ENCODE measurements around the gene RTP3.

Gene RTP3

DNA sequence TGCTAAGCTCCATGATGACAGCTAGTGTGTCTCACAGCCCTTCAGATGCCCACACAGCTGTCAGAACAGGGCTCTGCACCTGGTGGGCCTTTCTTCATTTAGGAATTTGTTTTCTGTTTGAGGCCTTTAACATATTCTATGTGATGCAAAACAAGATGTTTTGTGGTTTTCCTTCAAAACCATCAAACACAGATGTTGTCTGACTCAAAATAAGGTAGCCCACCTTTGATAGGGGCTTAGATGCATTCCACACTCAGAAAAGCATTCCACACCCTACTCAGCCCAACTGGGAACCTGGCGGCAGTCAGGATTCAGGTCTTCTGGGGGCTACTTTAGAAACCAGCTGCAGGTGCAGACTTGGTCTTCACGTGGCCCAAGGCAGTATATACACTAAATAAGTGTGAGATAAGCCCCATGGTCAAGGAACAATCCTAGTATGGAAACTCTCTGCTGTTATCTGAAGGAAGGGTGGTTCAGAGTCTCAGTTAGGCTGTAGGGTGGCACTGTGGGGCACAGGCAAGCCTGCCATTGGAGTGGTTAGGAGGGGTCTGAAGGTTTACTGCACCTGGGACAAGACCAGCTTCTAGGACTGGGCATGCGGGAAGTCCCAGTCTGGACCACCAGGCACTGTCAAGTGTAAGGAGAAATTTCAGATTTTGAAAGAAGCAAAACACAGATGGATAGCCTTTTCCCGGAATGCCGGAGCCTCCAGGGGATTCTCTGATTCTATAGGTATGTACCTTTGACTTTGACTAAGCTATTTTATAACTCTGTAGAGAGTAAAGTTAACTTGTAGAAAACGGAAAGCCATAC lies 48.2 kb downstream of the RTP3 start:
- TF ChIP-seq TCF12 (IDR thresholded peaks at IDR 0.05; ENCODE audit: low read depth) = no peak

DNA sequence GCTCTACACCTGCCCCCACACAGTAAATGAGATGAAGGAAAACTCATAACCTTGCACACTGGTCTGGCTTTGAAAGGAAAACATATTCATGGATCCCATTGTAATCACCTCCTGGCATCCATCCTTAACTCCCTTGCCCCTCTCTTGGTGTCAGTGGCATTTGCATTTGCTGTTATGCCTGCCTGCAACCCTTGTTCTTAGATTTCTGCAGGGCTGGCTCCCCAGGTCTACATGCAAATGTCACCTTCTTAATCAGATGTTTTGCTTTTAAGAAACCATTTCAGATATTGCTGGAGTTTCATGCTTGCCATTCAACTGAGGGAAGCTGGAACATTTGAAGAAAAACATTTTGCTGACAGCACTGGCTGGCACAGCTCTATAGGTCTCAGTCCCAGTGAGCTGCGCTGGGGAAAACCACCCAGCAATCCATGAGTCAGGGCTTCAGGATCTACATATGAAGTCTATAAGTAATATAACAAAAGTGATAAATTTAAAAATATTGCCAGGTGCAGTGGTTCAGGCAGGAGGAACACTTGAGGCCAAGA lies 49.2 kb downstream of the RTP3 start:
- TF ChIP-seq RAD21 (IDR thresholded peaks at IDR 0.05; ENCODE audit: low read depth) (no peak), TAF1 (IDR thresholded peaks at IDR 0.05; ENCODE audit: low read depth) (no peak), EGR1 (IDR thresholded peaks at IDR 0.05) (no peak), TCF12 (IDR thresholded peaks at IDR 0.05; ENCODE audit: low read depth) (no peak), CEBPB (IDR thresholded peaks at IDR 0.05) (no peak), NFIC (IDR thresholded peaks at IDR 0.05) (no peak), FOXM1 (IDR thresholded peaks at IDR 0.05; ENCODE audit: borderline replicate concordance, low read depth) (no peak), TEAD4 (IDR thresholded peaks at IDR 0.05) (no peak), CREB1 (IDR thresholded peaks at IDR 0.05; ENCODE audit: low read depth) (no peak), EP300 (IDR thresholded peaks at IDR 0.05; ENCODE audit: borderline replicate concordance) (no peak), YY1 (IDR thresholded peaks at IDR 0.05; ENCODE audit: low read depth) (no peak)
- TF ChIP-seq, protein P1, sequence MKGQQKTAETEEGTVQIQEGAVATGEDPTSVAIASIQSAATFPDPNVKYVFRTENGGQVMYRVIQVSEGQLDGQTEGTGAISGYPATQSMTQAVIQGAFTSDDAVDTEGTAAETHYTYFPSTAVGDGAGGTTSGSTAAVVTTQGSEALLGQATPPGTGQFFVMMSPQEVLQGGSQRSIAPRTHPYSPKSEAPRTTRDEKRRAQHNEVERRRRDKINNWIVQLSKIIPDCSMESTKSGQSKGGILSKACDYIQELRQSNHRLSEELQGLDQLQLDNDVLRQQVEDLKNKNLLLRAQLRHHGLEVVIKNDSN (IDR thresholded peaks at IDR 0.05) = no peak
- TF ChIP-seq, protein P2, sequence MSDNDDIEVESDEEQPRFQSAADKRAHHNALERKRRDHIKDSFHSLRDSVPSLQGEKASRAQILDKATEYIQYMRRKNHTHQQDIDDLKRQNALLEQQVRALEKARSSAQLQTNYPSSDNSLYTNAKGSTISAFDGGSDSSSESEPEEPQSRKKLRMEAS (IDR thresholded peaks at IDR 0.05) = no peak
- TF ChIP-seq, protein P3, sequence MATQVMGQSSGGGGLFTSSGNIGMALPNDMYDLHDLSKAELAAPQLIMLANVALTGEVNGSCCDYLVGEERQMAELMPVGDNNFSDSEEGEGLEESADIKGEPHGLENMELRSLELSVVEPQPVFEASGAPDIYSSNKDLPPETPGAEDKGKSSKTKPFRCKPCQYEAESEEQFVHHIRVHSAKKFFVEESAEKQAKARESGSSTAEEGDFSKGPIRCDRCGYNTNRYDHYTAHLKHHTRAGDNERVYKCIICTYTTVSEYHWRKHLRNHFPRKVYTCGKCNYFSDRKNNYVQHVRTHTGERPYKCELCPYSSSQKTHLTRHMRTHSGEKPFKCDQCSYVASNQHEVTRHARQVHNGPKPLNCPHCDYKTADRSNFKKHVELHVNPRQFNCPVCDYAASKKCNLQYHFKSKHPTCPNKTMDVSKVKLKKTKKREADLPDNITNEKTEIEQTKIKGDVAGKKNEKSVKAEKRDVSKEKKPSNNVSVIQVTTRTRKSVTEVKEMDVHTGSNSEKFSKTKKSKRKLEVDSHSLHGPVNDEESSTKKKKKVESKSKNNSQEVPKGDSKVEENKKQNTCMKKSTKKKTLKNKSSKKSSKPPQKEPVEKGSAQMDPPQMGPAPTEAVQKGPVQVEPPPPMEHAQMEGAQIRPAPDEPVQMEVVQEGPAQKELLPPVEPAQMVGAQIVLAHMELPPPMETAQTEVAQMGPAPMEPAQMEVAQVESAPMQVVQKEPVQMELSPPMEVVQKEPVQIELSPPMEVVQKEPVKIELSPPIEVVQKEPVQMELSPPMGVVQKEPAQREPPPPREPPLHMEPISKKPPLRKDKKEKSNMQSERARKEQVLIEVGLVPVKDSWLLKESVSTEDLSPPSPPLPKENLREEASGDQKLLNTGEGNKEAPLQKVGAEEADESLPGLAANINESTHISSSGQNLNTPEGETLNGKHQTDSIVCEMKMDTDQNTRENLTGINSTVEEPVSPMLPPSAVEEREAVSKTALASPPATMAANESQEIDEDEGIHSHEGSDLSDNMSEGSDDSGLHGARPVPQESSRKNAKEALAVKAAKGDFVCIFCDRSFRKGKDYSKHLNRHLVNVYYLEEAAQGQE (IDR thresholded peaks at IDR 0.05; ENCODE audit: low read depth) = no peak

DNA sequence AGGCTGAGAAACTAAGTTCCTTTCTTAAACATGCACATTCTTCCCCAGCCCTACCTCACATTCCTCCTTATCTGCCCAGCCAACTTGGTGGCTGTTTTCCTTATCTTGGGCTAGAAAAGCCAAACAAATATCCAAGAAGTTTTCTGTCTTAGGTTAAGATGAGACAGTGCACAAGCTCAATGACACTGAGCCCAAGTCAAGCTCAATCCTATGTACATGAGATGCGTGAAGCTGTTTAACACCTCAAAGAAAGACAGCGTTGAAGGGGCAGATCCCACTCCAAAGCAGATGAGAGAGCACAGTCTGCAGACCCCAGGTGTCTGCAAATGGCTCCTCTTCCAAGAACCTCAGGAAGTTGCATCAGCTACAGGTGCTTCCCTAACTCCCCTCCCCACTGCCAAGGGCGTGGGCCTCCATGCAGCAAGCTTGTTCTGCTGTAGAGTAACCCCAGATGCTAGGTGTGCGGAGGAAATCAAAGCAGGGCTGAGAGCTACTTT lies 51.7 kb downstream of the RTP3 start:
- TF ChIP-seq, protein P3 (IDR thresholded peaks at IDR 0.05; ENCODE audit: low read depth) = no peak
- TF ChIP-seq EP300 (IDR thresholded peaks at IDR 0.05; ENCODE audit: borderline replicate concordance) (no peak), YY1 (IDR thresholded peaks at IDR 0.05; ENCODE audit: low read depth) (no peak), CREB1 (IDR thresholded peaks at IDR 0.05; ENCODE audit: low read depth) (no peak), CEBPB (IDR thresholded peaks at IDR 0.05) (no peak), FOXM1 (IDR thresholded peaks at IDR 0.05; ENCODE audit: borderline replicate concordance, low read depth) (no peak), TAF1 (IDR thresholded peaks at IDR 0.05; ENCODE audit: low read depth) (no peak), NFIC (IDR thresholded peaks at IDR 0.05) (no peak), TEAD4 (IDR thresholded peaks at IDR 0.05) (no peak), ZBTB7A (IDR thresholded peaks at IDR 0.05; ENCODE audit: low read depth) (no peak), EGR1 (IDR thresholded peaks at IDR 0.05) (no peak), RAD21 (IDR thresholded peaks at IDR 0.05; ENCODE audit: low read depth) (no peak), TCF12 (IDR thresholded peaks at IDR 0.05; ENCODE audit: low read depth) (no peak)
- TF ChIP-seq, protein P1 (IDR thresholded peaks at IDR 0.05) = no peak
- TF ChIP-seq, protein P2 (IDR thresholded peaks at IDR 0.05) = no peak

DNA sequence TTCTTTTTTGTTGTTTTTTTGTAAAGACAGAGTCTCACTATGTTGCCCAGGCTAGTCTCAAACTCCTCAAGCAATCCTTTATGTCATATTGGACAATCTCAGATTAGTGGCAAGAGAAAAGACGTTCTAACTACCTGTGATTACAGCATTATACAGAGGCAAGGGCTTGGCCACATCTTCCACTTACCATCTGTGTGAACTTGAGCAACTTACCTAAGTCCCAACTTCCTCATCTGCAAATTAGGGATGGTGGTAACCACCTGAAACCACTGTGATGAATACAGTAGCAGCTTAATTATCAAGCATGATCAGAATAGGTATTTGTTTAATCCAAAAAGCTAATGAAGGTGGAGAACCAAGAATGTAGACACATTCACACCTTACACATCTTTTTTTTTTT lies 52.2 kb downstream of the RTP3 start:
- no peak for TF ChIP-seq TEAD4 (IDR thresholded peaks at IDR 0.05)
- TF ChIP-seq, protein P3 (IDR thresholded peaks at IDR 0.05; ENCODE audit: low read depth) = no peak
- no peak for TF ChIP-seq EP300 (IDR thresholded peaks at IDR 0.05; ENCODE audit: borderline replicate concordance)
- TF ChIP-seq RAD21 (IDR thresholded peaks at IDR 0.05; ENCODE audit: low read depth) = no peak
- no peak for TF ChIP-seq FOXM1 (IDR thresholded peaks at IDR 0.05; ENCODE audit: borderline replicate concordance, low read depth)
- no peak for TF ChIP-seq CEBPB (IDR thresholded peaks at IDR 0.05)
- TF ChIP-seq, protein P2 (IDR thresholded peaks at IDR 0.05) = no peak
- no peak for TF ChIP-seq ZBTB7A (IDR thresholded peaks at IDR 0.05; ENCODE audit: low read depth)
- TF ChIP-seq EGR1 (IDR thresholded peaks at IDR 0.05) = no peak
- TF ChIP-seq TCF12 (IDR thresholded peaks at IDR 0.05; ENCODE audit: low read depth) = no peak
- no peak for TF ChIP-seq CREB1 (IDR thresholded peaks at IDR 0.05; ENCODE audit: low read depth)
- TF ChIP-seq, protein P1 (IDR thresholded peaks at IDR 0.05) = no peak
- TF ChIP-seq YY1 (IDR thresholded peaks at IDR 0.05; ENCODE audit: low read depth) = no peak
- no peak for TF ChIP-seq NFIC (IDR thresholded peaks at IDR 0.05)
- TF ChIP-seq TAF1 (IDR thresholded peaks at IDR 0.05; ENCODE audit: low read depth) = no peak
